Lung microvascular endothelial cell (primary cell): ENCODE measurements around the gene UBL7. TPM values are rescaled to one million over a fixed set of nuclear protein-coding genes. Genes with fewer than 3 reads are reported as not detected.
"Not testable (repeated sequence)": the region's sequence is repeated elsewhere in the genome, so short reads cannot be mapped to it uniquely, and the experiment has no call there.

ENCODE experiments used
- DNase-seq, 2 donors: peaks; one replicate each; pipeline versions ENCODE4 v3.0.0 to v3.0.0-alpha.2; 2010; ENCODE audit warnings: low read depth in 2 of 2
- total RNA-seq: library from RNA; depleted of rRNA; stranded (reverse); fragments of >200 nt; gene quantifications from 2 replicates; pipeline ENCODE4 v1.2.1, GENCODE V29; 2014

The UBL7 gene
- total RNA-seq, 1 donor from 2014 or later: 27.4 TPM

DNA sequence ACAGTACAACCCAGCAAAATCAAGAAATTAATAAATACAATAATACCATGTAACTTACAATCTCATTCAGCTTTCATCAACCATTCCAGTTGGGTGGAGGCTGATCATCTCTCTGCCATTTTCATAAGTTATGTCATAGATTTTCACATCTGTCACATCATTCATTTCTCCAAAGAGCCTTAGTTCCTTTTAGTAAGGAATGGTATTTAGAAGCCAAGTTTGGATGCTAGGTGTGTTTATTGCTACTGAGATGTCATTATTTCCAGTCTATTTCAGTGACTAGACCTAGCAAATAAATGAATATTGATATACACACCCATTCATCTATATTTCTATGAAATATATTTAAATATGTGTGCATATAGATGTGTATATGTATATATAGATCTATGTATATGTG is 2.7 kb upstream of the UBL7 start:
- DNase-seq: no peak

DNA sequence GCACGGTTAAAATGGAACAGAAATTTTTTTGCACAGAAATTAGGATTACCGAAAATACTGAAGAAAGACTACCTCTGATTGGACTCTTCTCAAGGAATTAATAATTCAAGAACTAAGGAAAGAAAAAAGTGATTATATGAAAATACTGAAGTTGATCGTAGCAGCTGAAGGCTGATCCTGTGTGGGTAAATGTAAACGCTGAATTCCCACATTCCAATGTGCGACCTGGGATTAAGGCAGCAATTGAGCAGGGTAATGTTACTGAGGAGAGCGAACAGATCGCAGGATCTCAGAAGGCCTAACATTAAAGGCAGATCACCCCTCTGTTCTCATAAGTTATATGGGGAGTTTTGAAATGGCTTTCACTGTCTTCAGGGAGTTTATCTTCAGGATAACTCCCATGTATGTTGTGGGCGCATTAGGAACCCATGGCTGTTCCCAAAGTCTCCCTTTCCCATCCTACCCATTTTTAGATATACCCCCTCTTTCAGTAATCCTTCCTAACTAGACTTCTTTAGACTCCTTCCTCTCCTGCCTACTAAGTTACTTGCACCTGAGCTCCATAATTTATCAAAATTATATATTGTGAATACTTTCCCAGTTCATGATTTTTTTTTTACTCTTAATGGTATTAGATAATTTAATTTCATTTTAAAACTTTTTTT is 1.0 kb upstream of the UBL7 start:
- DNase-seq: no peak

GRCh38 chr15:74460298-74460697 is 662 bp downstream of the UBL7 start:
- DNase-seq: no peak

GRCh38 chr15:74459798-74460197 is 1.2 kb downstream of the UBL7 start:
- not testable (repeated sequence) for DNase-seq

- no peak for DNase-seq
Measured at GRCh38 chr15:74458473-74458872, 2.5 kb downstream of the UBL7 start.

DNA sequence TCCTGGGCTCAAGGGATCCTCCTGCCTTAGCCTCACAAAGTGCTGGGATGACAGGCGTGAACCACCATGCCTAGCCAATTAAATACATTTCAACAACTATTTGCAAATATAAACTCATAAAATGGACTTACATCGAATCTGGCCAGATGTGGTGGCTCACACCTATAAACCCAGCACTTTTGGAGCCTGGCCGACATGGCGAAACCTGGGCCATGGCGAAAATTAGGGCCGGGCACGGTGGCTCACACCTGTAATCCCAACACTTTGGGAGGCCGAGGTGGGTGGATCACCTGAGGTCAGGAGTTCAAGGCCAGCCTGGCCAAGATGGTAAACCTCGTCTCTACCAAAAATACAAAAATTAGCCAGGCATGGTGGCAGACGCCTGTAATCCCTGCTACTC is 3.9 kb downstream of the UBL7 start:
- DNase-seq: not testable (repeated sequence)

DNA sequence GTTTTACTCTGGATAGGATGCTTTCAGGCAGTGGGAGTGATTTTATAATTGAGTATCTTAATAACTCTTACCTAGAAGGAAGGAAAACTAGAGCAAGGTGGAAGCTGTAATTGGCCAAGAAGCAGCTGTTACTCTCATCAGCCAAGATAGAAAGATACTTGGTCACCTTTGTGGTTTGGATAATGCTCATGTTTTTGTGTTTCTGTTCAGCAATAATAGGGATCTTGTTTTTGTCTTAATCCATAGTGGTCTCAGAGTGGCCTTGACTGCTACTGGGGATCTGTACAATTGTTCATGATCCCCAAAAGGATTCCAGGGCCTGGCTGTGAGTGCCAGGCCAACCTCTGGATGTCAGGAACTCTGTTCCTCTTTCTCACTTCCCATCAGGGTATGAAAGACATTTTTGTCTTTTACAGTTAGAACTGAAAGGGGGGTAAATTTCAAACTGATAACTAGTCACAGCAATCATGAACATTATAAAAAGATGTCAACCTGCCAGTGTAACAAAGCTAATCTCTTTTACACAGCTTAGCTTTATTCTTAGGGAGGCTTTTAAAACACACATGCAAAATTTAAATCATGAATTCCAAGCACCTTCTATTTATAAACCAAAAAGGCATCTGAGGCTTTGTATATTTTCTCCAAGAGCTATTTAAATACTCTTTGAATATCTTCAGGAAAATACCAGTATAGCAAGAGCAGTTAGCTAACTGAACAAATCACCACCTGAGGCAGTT is 6.0 kb downstream of the UBL7 start:
- no peak for DNase-seq

DNA sequence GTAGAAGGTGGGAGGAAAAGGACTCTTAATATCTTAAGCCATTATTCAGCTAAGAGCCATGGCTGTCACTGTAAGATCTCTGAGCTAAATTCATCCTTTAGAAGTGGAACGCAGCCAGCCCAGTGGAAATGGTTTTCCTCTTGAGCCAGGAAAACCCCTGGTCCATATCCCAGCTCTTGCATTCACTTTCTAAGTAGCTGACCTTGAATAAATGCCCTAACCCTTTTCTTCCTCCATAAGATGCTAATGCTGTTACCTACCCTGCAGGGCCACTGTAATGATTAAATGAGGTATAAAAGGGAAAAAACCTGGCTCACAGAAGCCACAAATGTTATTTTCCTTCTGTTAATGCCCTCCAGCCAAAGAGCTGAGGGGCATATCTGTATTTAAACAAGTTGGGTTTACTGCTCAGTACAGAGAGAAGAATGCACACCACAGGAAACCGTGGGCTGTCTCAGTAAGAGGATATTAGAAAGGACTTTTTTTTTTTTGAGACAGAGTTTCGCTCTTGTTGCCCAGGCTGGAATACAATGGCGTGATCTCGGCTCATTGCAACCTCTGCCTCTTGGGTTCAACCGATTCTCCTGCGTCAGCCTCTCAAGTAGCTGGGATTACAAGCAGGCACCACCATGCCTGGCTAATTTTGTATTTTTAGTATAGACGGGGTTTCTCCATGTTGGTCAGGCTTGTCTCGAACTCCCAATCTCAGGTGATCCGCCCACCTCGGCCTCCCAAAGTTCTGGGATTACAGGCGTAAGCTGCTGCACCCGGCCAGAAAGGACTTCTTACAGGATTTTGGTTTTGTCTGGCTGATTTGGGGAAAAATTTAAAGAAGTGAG is 6.8 kb downstream of the UBL7 start:
- DNase-seq: peak in 1 of 2 donors; percentile 30

GRCh38 chr15:74451861-74452835 is 8.8 kb downstream of the UBL7 start:
- no peak for DNase-seq

DNA sequence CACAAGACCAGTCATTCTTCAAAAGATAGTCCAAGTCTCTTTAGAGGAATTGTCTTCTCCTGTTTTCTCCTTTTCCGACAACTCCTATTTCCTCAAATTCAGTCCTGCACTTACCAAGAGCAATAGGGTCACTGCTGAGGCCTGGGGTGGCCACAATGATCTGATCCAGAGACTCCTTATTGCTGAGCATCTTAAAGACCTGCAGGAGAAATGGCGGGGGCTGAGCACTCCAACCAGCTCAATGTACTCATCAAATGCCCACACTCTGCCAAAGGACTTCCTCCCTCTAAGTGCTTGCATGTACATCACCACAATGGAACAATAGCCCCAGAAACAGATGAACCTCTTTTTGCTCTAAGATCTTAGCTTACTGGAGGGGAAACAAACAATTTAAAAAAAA is 9.6 kb downstream of the UBL7 start:
- no peak for DNase-seq

- DNase-seq: no peak
Measured at GRCh38 chr15:74449643-74450205, 11.2 kb downstream of the UBL7 start.

DNA sequence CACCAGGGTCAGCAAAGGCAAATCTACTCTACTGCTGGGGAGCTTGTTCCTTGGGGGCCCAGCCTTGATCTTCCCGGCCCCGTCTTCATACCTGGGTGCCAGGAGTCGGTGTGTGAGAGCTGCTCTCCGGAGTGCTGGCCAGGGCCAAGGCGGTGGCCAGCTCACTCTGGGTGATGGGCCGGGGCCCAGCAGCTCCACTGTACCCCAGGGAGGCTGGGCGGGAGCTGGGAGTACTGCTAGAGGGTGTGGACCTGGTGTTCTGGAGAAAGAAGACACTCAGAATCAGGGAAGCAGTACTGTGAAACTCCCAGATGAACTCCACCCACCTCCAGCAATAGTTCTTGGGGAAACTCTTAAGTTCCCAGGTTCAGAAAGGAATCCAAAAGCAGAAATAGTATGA is 11.9 kb downstream of the UBL7 start:
- no peak for DNase-seq

- no peak for DNase-seq
Measured at GRCh38 chr15:74445816-74446763, 14.9 kb downstream of the UBL7 start.

- no peak for DNase-seq
Measured at GRCh38 chr15:74444106-74445062, 16.6 kb downstream of the UBL7 start.

GRCh38 chr15:74443100-74443909 is 17.7 kb downstream of the UBL7 start:
- no peak for DNase-seq

DNA sequence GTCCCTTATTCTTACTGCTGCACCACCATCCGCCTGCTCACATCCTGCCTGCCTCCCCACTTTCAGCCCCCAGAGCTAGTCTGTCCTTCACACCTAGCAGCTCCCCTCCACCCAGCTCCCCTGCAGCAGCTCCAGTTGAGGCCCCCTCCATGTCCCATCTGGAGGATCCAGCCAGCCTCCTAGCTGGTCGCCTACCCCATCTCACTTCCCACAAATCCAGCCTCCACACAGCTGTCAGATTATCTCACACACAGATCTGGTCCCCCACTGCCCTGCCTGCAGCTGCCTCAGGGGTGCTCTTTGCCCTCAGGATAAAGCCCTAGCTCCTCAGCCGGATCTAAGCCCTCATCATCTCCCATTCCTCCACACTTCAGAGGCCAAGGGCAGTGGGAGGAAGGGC is 18.4 kb downstream of the UBL7 start:
- no peak for DNase-seq

DNA sequence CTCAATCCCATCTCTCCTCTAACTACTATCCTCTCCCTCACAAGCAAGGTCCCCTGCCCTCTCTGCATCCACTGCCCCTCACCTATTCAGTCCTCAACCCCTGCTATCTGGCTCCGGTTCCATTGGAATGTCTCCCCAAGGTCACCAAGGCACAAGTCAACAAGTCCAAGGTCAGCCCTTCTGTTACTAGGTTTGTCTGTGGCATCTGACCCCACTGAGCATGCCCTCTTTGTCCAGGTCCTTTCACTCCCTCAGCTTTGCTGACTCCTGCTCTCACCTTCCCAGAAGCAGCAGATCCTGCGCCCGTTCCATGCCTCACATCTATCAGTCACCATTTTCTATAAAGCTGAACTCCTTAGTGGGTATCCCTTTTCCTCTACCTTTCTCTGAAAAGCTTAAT is 18.9 kb downstream of the UBL7 start:
- no peak for DNase-seq
